ENCODE measurements around the gene SLITRK5.

The SLITRK5 gene

DNA sequence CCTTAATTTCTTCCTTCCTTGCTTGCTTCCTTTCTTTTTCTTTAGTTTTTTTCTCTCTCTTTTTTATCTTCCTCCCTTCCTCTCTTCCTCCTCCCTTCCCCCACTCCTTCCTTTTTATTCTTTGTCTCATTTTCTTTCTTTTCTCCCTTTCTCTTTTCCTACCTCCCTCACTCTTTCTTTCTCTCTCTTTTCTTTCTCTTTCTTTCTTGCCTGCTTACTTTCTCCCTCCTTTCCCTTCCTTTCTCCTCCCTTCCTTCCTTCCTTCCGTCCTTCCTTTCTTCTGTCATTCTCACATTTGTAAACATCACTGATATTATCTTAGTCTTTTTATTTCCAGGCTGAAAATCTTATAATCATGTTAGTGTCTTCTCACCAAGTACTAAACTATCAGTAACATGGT, 38.8 kb downstream of the SLITRK5 start:
- DNase-seq (ENCODE audit: low spot score), result no peak

DNA sequence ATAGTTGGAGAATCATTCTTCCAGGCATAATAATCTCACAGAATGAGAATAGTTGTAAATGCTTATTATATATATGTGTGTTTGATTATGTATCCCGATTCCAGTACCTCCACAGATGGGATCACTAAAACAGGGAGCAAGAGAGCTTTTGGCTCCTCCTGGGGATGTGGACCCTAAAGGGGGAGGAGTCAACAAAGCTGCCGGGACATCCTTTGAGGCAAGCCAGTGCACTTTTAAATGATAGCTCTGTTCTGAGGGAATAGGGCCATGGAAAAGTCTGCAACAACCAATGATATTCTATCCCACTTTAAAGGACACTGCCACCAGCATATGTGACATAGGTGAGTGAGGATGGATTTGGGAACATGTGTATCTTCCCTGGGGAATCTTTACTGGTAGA, 40.8 kb downstream of the SLITRK5 start:
- DNase-seq (ENCODE audit: low spot score), result no peak
